ENCODE results near the gene GADD45A.

- TF ChIP-seq ZNF311 (CRISPR knock-in tag; IDR thresholded peaks at IDR 0.05) (no peak), CTCF (IDR thresholded peaks at IDR 0.05 in 2 of 3, conservative IDR thresholded peaks at IDR 0.05 in 1 of 3; ENCODE audit: insufficient read depth in 2 of 3, low read depth in 1 of 3, low read length in 3 of 3) (no peak), POLR2AphosphoS5 (IDR thresholded peaks at IDR 0.05; ENCODE audit: control insufficient read depth, insufficient read depth, low read depth, low read length) (no peak)
Measured at GRCh38 chr1:67647036-67647798, 37.8 kb upstream of the GADD45A start.
